HL-60 (cell line): ENCODE measurements around the gene BTBD7.

Source experiments
- DNase-seq, 2 experiments: peaks; one replicate each; pipeline ENCODE4 v3.0.0-alpha.2; 2010 to 2020; ENCODE audit warnings: low read depth in 1 of 2, low spot score in 1 of 2
- H3K27ac ChIP-seq: fragments of 250-450 bp; sonication (Bioruptor Pico); replicated peaks from 2 replicates; pipeline ENCODE4 v1.5.1; 2020; ENCODE audit warnings: mild to moderate bottlenecking, moderate library complexity
- H3K27me3 ChIP-seq: fragments of 250-450 bp; sonication (Bioruptor Pico); 2 replicates; pipeline ENCODE4 v1.5.1; 2021; ENCODE audit warnings: mild to moderate bottlenecking, moderate library complexity; ENCODE audit not compliant: insufficient read depth, poor library complexity, severe bottlenecking
- H3K4me3 ChIP-seq: replicated peaks from 2 replicates; pipeline ENCODE4 v1.5.1; 2011; ENCODE audit warnings: mild to moderate bottlenecking, control low read depth, low read length; ENCODE audit not compliant: insufficient read depth
- GABPA ChIP-seq: IDR thresholded peaks from 2 replicates; pipeline ENCODE4 v1.6.1; 2012; ENCODE audit warnings: low read depth
- POLR2AphosphoS5 ChIP-seq: IDR thresholded peaks from 2 replicates; pipeline ENCODE4 v1.6.1; 2012; ENCODE audit warnings: low read depth
- SPI1 ChIP-seq: IDR thresholded peaks from 2 replicates; pipeline ENCODE4 v1.6.1; 2012; ENCODE audit warnings: low read depth, mild to moderate bottlenecking, borderline replicate concordance
- TF ChIP-seq, protein P1 (sequence below): IDR thresholded peaks from one replicate; pipeline ENCODE4 v1.5.1; 2011; ENCODE audit warnings: low read length, control low read depth, inconsistent platforms; ENCODE audit not compliant: insufficient read depth
- TF ChIP-seq, protein P2 (sequence below): IDR thresholded peaks from 2 replicates; pipeline ENCODE4 v1.6.1; 2012; ENCODE audit warnings: low read depth; ENCODE audit not compliant: insufficient replicate concordance

BTBD7 gene

DNA sequence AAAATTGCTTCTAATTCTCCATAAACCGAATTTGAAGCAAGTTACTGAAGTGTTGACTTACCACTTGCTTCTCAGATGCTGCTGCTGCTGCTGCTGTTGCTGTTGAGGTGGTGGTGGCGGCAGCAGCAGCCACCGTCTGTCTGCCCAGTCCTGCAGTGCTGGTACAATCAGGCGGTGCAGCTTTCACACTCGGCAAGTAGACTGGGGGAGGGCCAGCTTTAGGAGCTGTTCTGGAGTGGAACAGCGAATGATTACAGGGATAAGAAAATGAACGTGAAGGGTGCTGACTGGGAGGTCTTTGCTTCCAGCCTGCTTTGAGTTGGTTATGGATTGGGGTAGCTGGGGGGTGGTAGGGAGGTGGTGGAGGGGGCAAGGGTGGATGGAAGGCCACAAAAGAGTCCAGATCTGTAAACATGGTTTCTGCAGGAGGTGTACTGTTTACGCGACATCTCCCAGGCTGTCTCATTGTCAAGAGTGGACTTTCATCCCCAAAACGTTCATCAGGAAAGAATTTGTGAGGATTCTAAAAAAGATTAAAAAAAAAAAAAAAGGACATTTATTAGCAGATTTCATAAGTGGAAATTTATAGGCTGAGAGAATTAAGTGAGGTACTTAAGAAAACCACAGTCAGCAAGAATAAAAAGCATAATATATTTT is 86.9 kb downstream of the BTBD7 start:
- Histone ChIP-seq H3K4me3 (no peak overlapping the region), H3K27ac (no peak overlapping the region), H3K27me3 (no peaks in the 10 kb centered on the region)
- no peak for DNase-seq
- TF ChIP-seq GABPA (no peak), POLR2AphosphoS5 (no peak), SPI1 (no peak)
- TF ChIP-seq, protein P1, sequence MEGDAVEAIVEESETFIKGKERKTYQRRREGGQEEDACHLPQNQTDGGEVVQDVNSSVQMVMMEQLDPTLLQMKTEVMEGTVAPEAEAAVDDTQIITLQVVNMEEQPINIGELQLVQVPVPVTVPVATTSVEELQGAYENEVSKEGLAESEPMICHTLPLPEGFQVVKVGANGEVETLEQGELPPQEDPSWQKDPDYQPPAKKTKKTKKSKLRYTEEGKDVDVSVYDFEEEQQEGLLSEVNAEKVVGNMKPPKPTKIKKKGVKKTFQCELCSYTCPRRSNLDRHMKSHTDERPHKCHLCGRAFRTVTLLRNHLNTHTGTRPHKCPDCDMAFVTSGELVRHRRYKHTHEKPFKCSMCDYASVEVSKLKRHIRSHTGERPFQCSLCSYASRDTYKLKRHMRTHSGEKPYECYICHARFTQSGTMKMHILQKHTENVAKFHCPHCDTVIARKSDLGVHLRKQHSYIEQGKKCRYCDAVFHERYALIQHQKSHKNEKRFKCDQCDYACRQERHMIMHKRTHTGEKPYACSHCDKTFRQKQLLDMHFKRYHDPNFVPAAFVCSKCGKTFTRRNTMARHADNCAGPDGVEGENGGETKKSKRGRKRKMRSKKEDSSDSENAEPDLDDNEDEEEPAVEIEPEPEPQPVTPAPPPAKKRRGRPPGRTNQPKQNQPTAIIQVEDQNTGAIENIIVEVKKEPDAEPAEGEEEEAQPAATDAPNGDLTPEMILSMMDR: no peak
- TF ChIP-seq, protein P2, sequence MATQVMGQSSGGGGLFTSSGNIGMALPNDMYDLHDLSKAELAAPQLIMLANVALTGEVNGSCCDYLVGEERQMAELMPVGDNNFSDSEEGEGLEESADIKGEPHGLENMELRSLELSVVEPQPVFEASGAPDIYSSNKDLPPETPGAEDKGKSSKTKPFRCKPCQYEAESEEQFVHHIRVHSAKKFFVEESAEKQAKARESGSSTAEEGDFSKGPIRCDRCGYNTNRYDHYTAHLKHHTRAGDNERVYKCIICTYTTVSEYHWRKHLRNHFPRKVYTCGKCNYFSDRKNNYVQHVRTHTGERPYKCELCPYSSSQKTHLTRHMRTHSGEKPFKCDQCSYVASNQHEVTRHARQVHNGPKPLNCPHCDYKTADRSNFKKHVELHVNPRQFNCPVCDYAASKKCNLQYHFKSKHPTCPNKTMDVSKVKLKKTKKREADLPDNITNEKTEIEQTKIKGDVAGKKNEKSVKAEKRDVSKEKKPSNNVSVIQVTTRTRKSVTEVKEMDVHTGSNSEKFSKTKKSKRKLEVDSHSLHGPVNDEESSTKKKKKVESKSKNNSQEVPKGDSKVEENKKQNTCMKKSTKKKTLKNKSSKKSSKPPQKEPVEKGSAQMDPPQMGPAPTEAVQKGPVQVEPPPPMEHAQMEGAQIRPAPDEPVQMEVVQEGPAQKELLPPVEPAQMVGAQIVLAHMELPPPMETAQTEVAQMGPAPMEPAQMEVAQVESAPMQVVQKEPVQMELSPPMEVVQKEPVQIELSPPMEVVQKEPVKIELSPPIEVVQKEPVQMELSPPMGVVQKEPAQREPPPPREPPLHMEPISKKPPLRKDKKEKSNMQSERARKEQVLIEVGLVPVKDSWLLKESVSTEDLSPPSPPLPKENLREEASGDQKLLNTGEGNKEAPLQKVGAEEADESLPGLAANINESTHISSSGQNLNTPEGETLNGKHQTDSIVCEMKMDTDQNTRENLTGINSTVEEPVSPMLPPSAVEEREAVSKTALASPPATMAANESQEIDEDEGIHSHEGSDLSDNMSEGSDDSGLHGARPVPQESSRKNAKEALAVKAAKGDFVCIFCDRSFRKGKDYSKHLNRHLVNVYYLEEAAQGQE: no peak

DNA sequence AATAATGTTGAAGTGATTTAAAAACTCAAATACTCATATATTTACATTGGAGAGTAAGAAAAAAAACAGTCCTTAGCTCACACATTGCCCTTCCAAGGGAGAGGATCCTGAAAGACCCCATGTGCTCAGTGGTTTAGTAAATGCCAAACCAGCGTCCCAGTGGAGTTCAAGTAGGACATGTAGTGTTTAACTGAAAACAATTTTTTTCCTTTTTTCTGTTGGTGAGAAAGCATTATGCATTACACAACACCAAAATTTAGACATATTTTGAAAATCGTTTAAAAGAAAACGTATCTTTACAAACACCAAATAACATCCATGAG is 92.2 kb downstream of the BTBD7 start:
- H3K4me3 ChIP-seq: no peak overlapping the region
- no peak for DNase-seq
- H3K27me3 ChIP-seq: no peaks in the 10 kb centered on the region
- no peak overlapping the region for H3K27ac ChIP-seq
- no peak for TF ChIP-seq GABPA
- TF ChIP-seq SPI1: no peak
- TF ChIP-seq, protein P1: no peak
- TF ChIP-seq, protein P2: no peak
- TF ChIP-seq POLR2AphosphoS5: no peak

DNA sequence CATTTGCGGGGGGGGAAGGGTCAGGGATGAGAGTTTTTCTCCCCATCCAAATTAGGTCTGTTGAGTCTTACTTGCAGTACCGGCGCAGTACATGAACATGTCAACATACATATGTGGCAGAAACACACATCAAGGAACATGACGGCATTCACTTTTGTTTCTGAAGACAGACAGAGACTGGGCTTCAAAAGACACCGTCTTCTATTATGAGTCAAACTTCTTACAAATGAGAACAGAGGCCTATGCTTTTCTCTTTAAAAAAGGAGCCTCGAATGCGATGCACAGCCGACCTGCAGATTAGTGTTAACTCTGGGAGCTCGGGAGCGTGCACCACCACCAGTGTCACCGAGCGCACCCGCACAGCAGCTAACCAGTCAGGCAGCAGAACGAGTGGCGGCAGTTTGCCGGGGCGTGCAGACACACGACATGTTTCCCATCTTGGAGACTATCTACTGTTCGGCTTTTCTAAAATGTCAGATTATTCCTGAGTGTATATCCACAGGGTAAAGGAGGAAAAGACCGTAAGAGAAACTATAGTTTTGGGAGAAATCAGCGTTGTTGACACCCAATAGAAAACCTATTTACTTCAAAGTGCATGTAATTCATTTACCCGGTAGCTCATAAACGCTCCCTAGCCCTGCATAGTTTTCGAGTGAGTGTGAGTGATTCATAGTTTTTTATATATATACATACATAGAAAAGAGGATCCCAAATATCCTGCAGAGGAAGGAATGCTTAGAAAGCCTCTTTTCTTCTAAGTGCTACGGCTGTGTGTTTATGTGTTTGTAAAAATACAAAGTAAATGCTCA is 92.8 kb downstream of the BTBD7 start:
- TF ChIP-seq, protein P2: no peak
- TF ChIP-seq POLR2AphosphoS5: no peak
- TF ChIP-seq, protein P1: no peak
- no peak for TF ChIP-seq SPI1
- TF ChIP-seq GABPA: no peak
- no peak overlapping the region for H3K4me3 ChIP-seq
- H3K27ac ChIP-seq: no peak overlapping the region

More for the DNA sequence above, 92.8 kb downstream of the BTBD7 start:
- H3K27me3 ChIP-seq: no peaks in the 10 kb centered on the region
- no peak for DNase-seq
